Astrocyte of the cerebellum (primary cell): Measurements from ENCODE around the gene PLCL1.
A peak's percentile ranks its signal among the peaks of the same experiment; 100 is the strongest.

Experiments used
- DNase-seq: peaks from one replicate; pipeline ENCODE4 v3.0.0-alpha.2; 2011; ENCODE audit warnings: low read depth
- H3K4me3 ChIP-seq: 2 replicates; pipeline ENCODE4 v1.5.1; 2011; ENCODE audit warnings: mild to moderate bottlenecking, low read depth, low read length, moderate library complexity
- CTCF ChIP-seq: IDR thresholded peaks from 2 replicates; pipeline ENCODE4 v1.5.1; 2012; ENCODE audit warnings: low read length, low read depth, moderate library complexity, mild to moderate bottlenecking; ENCODE audit errors: missing control alignments
- in situ Hi-C: cut with HindIII; loops from 2 replicates; pipeline ENCODE4 v1.10.0; 2017; ENCODE audit warnings: low sequenced_read_pairs

Gene PLCL1

GRCh38 chr2:197850882-197851450 is 46.6 kb downstream of the PLCL1 start:
- in situ Hi-C loops, result loop anchor here (5.0 kb wide), 1 partner anchor 34 kb away; no protein-coding TSS in a partner anchor

GRCh38 chr2:197851451-197851850 is 47.1 kb downstream of the PLCL1 start:
- no peak for DNase-seq
- in situ Hi-C loops, result loop anchor here (5.0 kb wide), 1 partner anchor 34 kb away; no protein-coding TSS in a partner anchor
- no peak overlapping the region for H3K4me3 ChIP-seq
- peak; percentile 22 for TF ChIP-seq CTCF

More at GRCh38 chr2:197850882-197851450, 46.6 kb downstream of the PLCL1 start:
- DNase-seq, result no peak
- no peak overlapping the region for H3K4me3 ChIP-seq
- TF ChIP-seq CTCF, result no peak

GRCh38 chr2:197852108-197852507 is 47.7 kb downstream of the PLCL1 start:
- in situ Hi-C loops, result loop anchor here (5.0 kb wide), 1 partner anchor 35 kb away; no protein-coding TSS in a partner anchor
- no peak overlapping the region for H3K4me3 ChIP-seq
- no peak for DNase-seq
- TF ChIP-seq CTCF, result no peak

DNA sequence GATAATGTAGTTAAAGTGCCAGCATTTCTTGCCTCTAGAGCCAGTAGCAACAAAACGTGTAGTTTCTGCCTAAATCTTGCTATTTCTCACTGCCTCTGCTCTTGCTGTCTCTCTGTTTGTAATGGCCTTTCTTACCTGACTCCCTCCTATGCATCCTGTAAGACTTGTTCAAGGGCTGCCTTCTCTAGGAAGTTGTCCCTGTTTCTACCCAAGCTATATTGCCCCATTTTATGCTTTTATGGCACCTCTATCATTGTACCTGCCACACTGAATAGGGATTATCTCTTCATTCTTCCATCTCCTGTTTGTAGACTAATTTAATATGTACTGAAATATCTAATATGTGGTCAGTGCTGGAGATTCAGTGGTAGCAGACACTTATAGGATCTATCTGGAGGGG is 49.2 kb downstream of the PLCL1 start:
- no peak for TF ChIP-seq CTCF
- DNase-seq, result no peak
- H3K4me3 ChIP-seq, result no peak overlapping the region
- in situ Hi-C loops, result loop anchor here (5.0 kb wide), 1 partner anchor 36 kb away; no protein-coding TSS in a partner anchor

- in situ Hi-C loops, result no loop called here
- no peak for TF ChIP-seq CTCF
- no peak overlapping the region for H3K4me3 ChIP-seq
- no peak for DNase-seq
Measured at GRCh38 chr2:197857476-197858107, 53.2 kb downstream of the PLCL1 start.

DNA sequence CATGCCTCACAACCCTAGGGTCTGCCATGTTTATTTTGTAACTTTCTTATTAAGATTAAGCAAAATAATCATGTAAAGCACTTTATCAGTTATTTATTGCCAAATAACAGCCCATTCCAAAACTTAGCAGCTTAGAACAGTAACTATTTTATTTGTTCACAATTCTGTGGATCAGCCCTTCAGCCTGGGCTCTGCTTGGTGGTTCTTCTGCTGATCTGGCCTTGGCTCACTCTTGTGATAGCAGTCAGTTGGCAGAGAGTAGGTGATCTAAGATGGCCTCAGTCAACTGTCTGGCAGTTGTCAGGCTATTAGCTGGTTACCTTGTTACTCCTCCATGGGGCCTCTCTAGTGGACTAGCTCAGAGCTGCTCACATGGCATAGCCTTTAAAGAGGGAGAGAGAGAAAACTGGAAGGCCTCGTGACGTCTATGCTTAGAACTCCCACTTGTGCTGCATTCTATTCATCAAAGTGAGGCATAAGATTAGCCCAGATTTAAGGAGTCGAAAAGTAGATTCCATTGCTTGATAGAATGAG is 54.3 kb downstream of the PLCL1 start:
- no peak overlapping the region for H3K4me3 ChIP-seq
- TF ChIP-seq CTCF, result no peak
- in situ Hi-C loops, result no loop called here
- no peak for DNase-seq
